Measurements from ENCODE around the gene VANGL1.

Gene VANGL1

GRCh38 chr1:115685029-115685705 is 43.4 kb downstream of the VANGL1 start:
- no peak for DNase-seq
- no peak overlapping the region for H3K27ac Mint-ChIP-seq
- H3K27me3 Mint-ChIP-seq: no peaks in the 10 kb centered on the region
- no peaks in the 10 kb centered on the region for H3K4me1 Mint-ChIP-seq
- no peak for ATAC-seq (replicated peaks)
- H3K4me3 Mint-ChIP-seq: no peak overlapping the region
- H3K36me3 Mint-ChIP-seq: no peaks in the 10 kb centered on the region
- no peaks in the 10 kb centered on the region for H3K9me3 Mint-ChIP-seq

- DNase-seq (no peak), ATAC-seq (replicated peaks) (no peak)
- no peaks in the 10 kb centered on the region for H3K27me3 Mint-ChIP-seq
- H3K36me3 Mint-ChIP-seq: no peaks in the 10 kb centered on the region
- H3K9me3 Mint-ChIP-seq: no peaks in the 10 kb centered on the region
- H3K4me3 Mint-ChIP-seq: no peak overlapping the region
- H3K4me1 Mint-ChIP-seq: no peaks in the 10 kb centered on the region
- H3K27ac Mint-ChIP-seq: no peak overlapping the region
These were observed 46.0 kb downstream of the VANGL1 start for GRCh38 chr1:115687744-115688143.

- no peak for ATAC-seq (replicated peaks)
- Mint-ChIP-seq H3K27ac (no peak overlapping the region), H3K9me3 (no peaks in the 10 kb centered on the region), H3K36me3 (no peaks in the 10 kb centered on the region), H3K4me1 (no peaks in the 10 kb centered on the region), H3K27me3 (no peaks in the 10 kb centered on the region), H3K4me3 (no peak overlapping the region)
- no peak for DNase-seq
These were observed 49.2 kb downstream of the VANGL1 start for GRCh38 chr1:115690972-115691371.

GRCh38 chr1:115692224-115692623 is 50.5 kb downstream of the VANGL1 start:
- no peak for ATAC-seq (replicated peaks)
- Mint-ChIP-seq H3K36me3 (no peaks in the 10 kb centered on the region), H3K4me1 (no peaks in the 10 kb centered on the region), H3K27ac (no peak overlapping the region), H3K27me3 (no peaks in the 10 kb centered on the region), H3K9me3 (no peaks in the 10 kb centered on the region), H3K4me3 (no peak overlapping the region)
- DNase-seq: no peak

GRCh38 chr1:115694805-115695204 is 53.0 kb downstream of the VANGL1 start:
- ATAC-seq (replicated peaks) (no peak), DNase-seq (no peak)
- peaks cover 0 to 4% of the 10 kb centered on the region in 2 donors for H3K27me3 Mint-ChIP-seq
- H3K36me3 Mint-ChIP-seq: no peaks in the 10 kb centered on the region
- H3K4me1 Mint-ChIP-seq: no peaks in the 10 kb centered on the region
- H3K27ac Mint-ChIP-seq: no peak overlapping the region
- no peaks in the 10 kb centered on the region for H3K9me3 Mint-ChIP-seq
- H3K4me3 Mint-ChIP-seq: no peak overlapping the region

GRCh38 chr1:115697619-115698018 is 55.8 kb downstream of the VANGL1 start:
- no peaks in the 10 kb centered on the region for H3K4me1 Mint-ChIP-seq
- no peak overlapping the region for H3K4me3 Mint-ChIP-seq
- no peaks in the 10 kb centered on the region for H3K36me3 Mint-ChIP-seq
- ATAC-seq (replicated peaks): no peak
- H3K9me3 Mint-ChIP-seq: no peaks in the 10 kb centered on the region
- no peak for DNase-seq
- no peak overlapping the region for H3K27ac Mint-ChIP-seq
- H3K27me3 Mint-ChIP-seq: peaks cover 5% of the 10 kb centered on the region in 2 donors

GRCh38 chr1:115701090-115701489 is 59.3 kb downstream of the VANGL1 start:
- Mint-ChIP-seq H3K4me3 (no peak overlapping the region), H3K27me3 (peaks cover 5% of the 10 kb centered on the region in 2 donors), H3K4me1 (no peaks in the 10 kb centered on the region), H3K27ac (no peak overlapping the region), H3K9me3 (no peaks in the 10 kb centered on the region), H3K36me3 (no peaks in the 10 kb centered on the region)
- DNase-seq (no peak), ATAC-seq (replicated peaks) (no peak)

GRCh38 chr1:115702959-115703358 is 61.2 kb downstream of the VANGL1 start:
- no peaks in the 10 kb centered on the region for H3K4me1 Mint-ChIP-seq
- no peaks in the 10 kb centered on the region for H3K36me3 Mint-ChIP-seq
- no peaks in the 10 kb centered on the region for H3K9me3 Mint-ChIP-seq
- H3K27ac Mint-ChIP-seq: no peak overlapping the region
- no peak overlapping the region for H3K4me3 Mint-ChIP-seq
- no peak for ATAC-seq (replicated peaks)
- H3K27me3 Mint-ChIP-seq: peaks cover 5 to 12% of the 10 kb centered on the region in 2 donors
- no peak for DNase-seq

- H3K4me1 Mint-ChIP-seq: no peaks in the 10 kb centered on the region
- H3K36me3 Mint-ChIP-seq: no peaks in the 10 kb centered on the region
- H3K27me3 Mint-ChIP-seq: peaks cover 9 to 12% of the 10 kb centered on the region in 2 donors
- H3K9me3 Mint-ChIP-seq: no peaks in the 10 kb centered on the region
- no peak overlapping the region for H3K4me3 Mint-ChIP-seq
- DNase-seq (no peak), ATAC-seq (replicated peaks) (no peak)
- H3K27ac Mint-ChIP-seq: no peak overlapping the region
These were observed 63.5 kb downstream of the VANGL1 start for GRCh38 chr1:115705085-115705951.

- Mint-ChIP-seq H3K27me3 (peaks cover 9 to 19% of the 10 kb centered on the region in 2 donors), H3K4me3 (no peak overlapping the region), H3K36me3 (no peaks in the 10 kb centered on the region), H3K9me3 (no peaks in the 10 kb centered on the region), H3K4me1 (no peaks in the 10 kb centered on the region), H3K27ac (no peak overlapping the region)
- DNase-seq (no peak), ATAC-seq (replicated peaks) (no peak)
These were observed 64.2 kb downstream of the VANGL1 start for GRCh38 chr1:115705963-115706362.

GRCh38 chr1:115706587-115707425 is 65.0 kb downstream of the VANGL1 start:
- Mint-ChIP-seq H3K9me3 (no peaks in the 10 kb centered on the region), H3K36me3 (no peaks in the 10 kb centered on the region), H3K27ac (no peak overlapping the region), H3K27me3 (peaks cover 9 to 21% of the 10 kb centered on the region in 2 donors), H3K4me1 (no peaks in the 10 kb centered on the region), H3K4me3 (no peak overlapping the region)
- ATAC-seq (replicated peaks) (peak; percentile 52 to 57), DNase-seq (no peak)

- no peak overlapping the region for H3K27ac Mint-ChIP-seq
These were observed 69.3 kb downstream of the VANGL1 start for GRCh38 chr1:115710859-115711624.

GRCh38 chr1:115712911-115713609 is 71.3 kb downstream of the VANGL1 start:
- no peak for DNase-seq
- ATAC-seq (replicated peaks): peak in 1 of 2 donors; percentile 22
- H3K36me3 Mint-ChIP-seq: no peaks in the 10 kb centered on the region
- no peaks in the 10 kb centered on the region for H3K4me1 Mint-ChIP-seq
- no peak overlapping the region for H3K27ac Mint-ChIP-seq
- no peak overlapping the region for H3K4me3 Mint-ChIP-seq
- no peaks in the 10 kb centered on the region for H3K9me3 Mint-ChIP-seq
- H3K27me3 Mint-ChIP-seq: peaks cover 12 to 27% of the 10 kb centered on the region in 2 donors

More at GRCh38 chr1:115710859-115711624, 69.3 kb downstream of the VANGL1 start:
- Mint-ChIP-seq H3K9me3 (no peaks in the 10 kb centered on the region), H3K4me1 (no peaks in the 10 kb centered on the region), H3K36me3 (no peaks in the 10 kb centered on the region), H3K27me3 (peaks cover 4 to 27% of the 10 kb centered on the region in 2 donors), H3K4me3 (no peak overlapping the region)
- no peak for ATAC-seq (replicated peaks)
- no peak for DNase-seq

Measured in stimulated activated naive B cell treated with anti-CD40 and anti-IgM and Interleukin-4, amounts not matched to agents 10 μg/mL and 1 μg/mL and 100 μg/mL, for 72 hours (primary cell).